ENCODE measurements around the gene GCNT2.

- no peak for TF ChIP-seq CTCF (IDR thresholded peaks at IDR 0.05; ENCODE audit: low read length)
- no peak for TF ChIP-seq EZH2 (IDR thresholded peaks at IDR 0.05; ENCODE audit: borderline replicate concordance, low read length)
Observed at GRCh38 chr6:10603219-10603618, 82.1 kb downstream of the GCNT2 start.
